GM18861 (cell line): ENCODE data around the gene OR52E1.

Source experiments
- ATAC-seq: cut with Tn5 transposase; IDR thresholded peaks from one replicate; pipeline ENCODE4 v1.9.1; 2021; ENCODE audit not compliant: unreplicated experiment

OR52E1 gene

GRCh38 chr11:5107285-5107684, 37.9 kb downstream of the OR52E1 start:
- no peak for ATAC-seq

GRCh38 chr11:5115339-5115738, 46.0 kb downstream of the OR52E1 start:
- ATAC-seq = no peak

- no peak for ATAC-seq
Measured at GRCh38 chr11:5117588-5117987, 48.2 kb downstream of the OR52E1 start.

- no peak for ATAC-seq
Measured at GRCh38 chr11:5118893-5119292, 49.5 kb downstream of the OR52E1 start.
